NB4 (cell line): ENCODE results near the gene METTL3.

Source experiments
- DNase-seq: peaks from one replicate; pipeline ENCODE4 v3.0.0; 2010; ENCODE audit warnings: low read depth
- H3K4me3 ChIP-seq: one replicate; pipeline ENCODE4 v1.5.1; 2011; ENCODE audit warnings: mild to moderate bottlenecking, low read depth, low read length, moderate library complexity
- CTCF ChIP-seq: IDR thresholded peaks from one replicate; pipeline ENCODE4 v1.5.1; 2012; ENCODE audit warnings: low read depth, low read length
- MAX ChIP-seq: IDR thresholded peaks from 2 replicates; pipeline ENCODE4 v1.6.1; 2011; ENCODE audit warnings: low read depth, low read length
- MYC ChIP-seq: IDR thresholded peaks from 2 replicates; pipeline ENCODE4 v1.6.1; 2011; ENCODE audit warnings: low read depth, low read length
- POLR2A ChIP-seq: IDR thresholded peaks from 2 replicates; pipeline ENCODE4 v1.6.1; 2011; ENCODE audit warnings: mild to moderate bottlenecking; ENCODE audit not compliant: insufficient read length; ENCODE audit errors: extremely low read depth

Gene METTL3

GRCh38 chr14:21475767-21476522, 35.2 kb downstream of the METTL3 start:
- DNase-seq, result no peak
- TF ChIP-seq MAX, result no peak
- no peak for TF ChIP-seq MYC
- no peak for TF ChIP-seq POLR2A
- no peak for TF ChIP-seq CTCF
- peak overlapping the region; percentile 96 for H3K4me3 ChIP-seq

GRCh38 chr14:21467616-21468015, 43.5 kb downstream of the METTL3 start:
- no peak for DNase-seq
- no peak overlapping the region for H3K4me3 ChIP-seq
- no peak for TF ChIP-seq POLR2A
- no peak for TF ChIP-seq CTCF
- no peak for TF ChIP-seq MYC
- no peak for TF ChIP-seq MAX

- TF ChIP-seq CTCF, result peak; percentile 49
- TF ChIP-seq POLR2A, result peak; percentile 58
- TF ChIP-seq MAX, result peak; percentile 30; the same call in 1 of the 2 replicates
- peak; percentile 69 for TF ChIP-seq MYC
- H3K4me3 ChIP-seq, result peak within 1 kb of the TSS; percentile 96
- peak; percentile 100 for DNase-seq
These were observed 55.0 kb downstream of the METTL3 start, which contains the start of gene CHD8 for GRCh38 chr14:21455912-21456667. Gene CHD8, minus strand, starts transcription at chr14:21456123. Its CDS starts 24,480 bp downstream, at chr14:21431643.

- TF ChIP-seq POLR2A (no peak), MAX (no peak), CTCF (no peak), MYC (no peak)
- peak overlapping the region; percentile 96 for H3K4me3 ChIP-seq
- no peak for DNase-seq
These were observed 55.6 kb downstream of the METTL3 start for GRCh38 chr14:21455592-21455911.

GRCh38 chr14:21454843-21455544, 56.1 kb downstream of the METTL3 start:
- peak; percentile 8 for DNase-seq
- TF ChIP-seq CTCF (no peak), POLR2A (no peak), MYC (no peak), MAX (no peak)
- H3K4me3 ChIP-seq, result peak overlapping the region; percentile 96
